Measurements from ENCODE around the gene UBE2D1. TPM values are rescaled to one million over a fixed set of nuclear protein-coding genes. Genes with fewer than 3 reads are reported as not detected.

Gene UBE2D1
- total and polyA plus RNA-seq, 2 donors (not counting 3 experiments of a cell fraction or from before 2014, with no cell fraction given): 13.5 to 14.5 TPM

GRCh38 chr10:58404001-58404400 lies 69.2 kb downstream of the UBE2D1 start:
- no peak for TF ChIP-seq MAX (IDR thresholded peaks at IDR 0.05; ENCODE audit: insufficient read depth, insufficient read length)
- TF ChIP-seq FOS (IDR thresholded peaks at IDR 0.05; ENCODE audit: borderline replicate concordance, insufficient read depth, low read length): no peak
- no peak for TF ChIP-seq CTCF (IDR thresholded peaks at IDR 0.05; ENCODE audit: extremely low read depth in 1 of 2, insufficient read depth in 1 of 2, low read depth in 1 of 2, low read length in 2 of 2)
- TF ChIP-seq POLR2A (IDR thresholded peaks at IDR 0.05; ENCODE audit: low read depth, low read length): no peak
- TF ChIP-seq MYC (IDR thresholded peaks at IDR 0.05; ENCODE audit: low read depth, low read length): no peak
- no peak for TF ChIP-seq GATA2 (IDR thresholded peaks at IDR 0.05; ENCODE audit: insufficient read depth, insufficient read length, low read depth, low read length)
- no peak for TF ChIP-seq JUN (IDR thresholded peaks at IDR 0.05; ENCODE audit: borderline replicate concordance, insufficient read depth, insufficient read length, low read depth)
- no peak for TF ChIP-seq EZH2 (IDR thresholded peaks at IDR 0.05; ENCODE audit: borderline replicate concordance, low read depth, low read length, severe bottlenecking)
- TF ChIP-seq POLR2AphosphoS5 (IDR thresholded peaks at IDR 0.05; ENCODE audit: insufficient read depth, low read depth, low read length): no peak
- POLR2A ChIA-PET: no interaction called here
- Histone ChIP-seq H3K9ac (replicated peaks; ENCODE audit: extremely low read depth, insufficient read depth, low read length) (no peak overlapping the region), H2AFZ (ENCODE audit: low read depth, low read length) (no peak overlapping the region), H3K4me2 (ENCODE audit: insufficient read depth, low read length) (no peak overlapping the region), H3K9me3 (replicated peaks; ENCODE audit: control insufficient read depth, insufficient read depth, low read length) (no peaks in the 10 kb centered on the region), H3K27ac (ENCODE audit: insufficient read depth, low read depth, low read length) (no peak overlapping the region), H3K4me3 (replicated peaks in 1 of 3; ENCODE audit: insufficient read depth in 1 of 3, low read depth in 1 of 3, low read length in 3 of 3) (no peak overlapping the region), H3K27me3 (ENCODE audit: control insufficient read depth in 2 of 2, insufficient read depth in 2 of 2, low read length in 2 of 2) (peaks cover 0 to 6% of the 10 kb centered on the region in 2 experiments), H3K4me1 (ENCODE audit: control insufficient read depth, extremely low read depth, insufficient read depth, low read length) (no peaks in the 10 kb centered on the region), H3K9me1 (replicated peaks; ENCODE audit: control insufficient read depth, extremely low read depth, insufficient read depth, low read length) (no peaks in the 10 kb centered on the region), H4K20me1 (replicated peaks; ENCODE audit: control insufficient read depth, extremely low read depth, insufficient read depth, low read length) (no peaks in the 10 kb centered on the region), H3K79me2 (ENCODE audit: control insufficient read depth, insufficient read depth, low read length) (no peaks in the 10 kb centered on the region), H3K36me3 (ENCODE audit: control insufficient read depth in 2 of 2, extremely low read depth in 1 of 2, insufficient read depth in 2 of 2, low read length in 2 of 2) (no peaks in the 10 kb centered on the region)
- FAIRE-seq: no peak
- intact Hi-C loops (cut with micrococcal nuclease): no loop called here
- BruUV-seq (replicated peaks): no TSS peak
- CTCF ChIA-PET: no interaction called here
- DNase-seq (ENCODE audit: low read depth, low spot score): no peak
- dilution Hi-C loops (cut with MboI; ENCODE audit: extremely low pct_ligation_motif_present, low sequenced_read_pairs): no loop called here
